ENCODE measurements around the gene PCSK5.

The PCSK5 gene

DNA sequence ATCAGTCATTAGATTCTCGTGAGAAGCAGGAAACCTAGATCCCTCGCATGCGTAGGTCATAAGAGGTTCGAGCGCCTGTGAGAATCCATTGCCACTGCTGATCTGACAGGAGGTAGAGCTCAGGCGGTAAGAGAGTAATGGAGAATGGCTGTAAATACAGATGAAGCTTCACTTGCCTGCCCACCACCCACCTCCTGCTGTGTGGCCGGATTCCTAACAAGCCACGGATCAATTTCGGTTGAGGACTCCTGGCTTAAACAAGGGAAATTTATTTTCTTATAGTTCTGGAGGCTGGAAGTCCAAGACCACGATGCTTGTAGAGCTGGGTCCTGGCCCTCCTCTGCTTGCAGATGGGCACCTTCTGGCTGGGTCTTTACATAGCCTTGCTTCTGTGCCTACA, 200.4 kb downstream of the PCSK5 start:
- Histone ChIP-seq H4K91ac (ENCODE audit: low read length) (no peak overlapping the region), H4K8ac (ENCODE audit: low read length) (no peak overlapping the region), H3K4me1 (ENCODE audit: control insufficient read depth, insufficient read depth, low read depth, low read length) (no peaks in the 10 kb centered on the region), H3K79me1 (replicated peaks; ENCODE audit: low read length, poor library complexity, severe bottlenecking) (no peaks in the 10 kb centered on the region), H2AFZ (ENCODE audit: low read depth, low read length) (no peak overlapping the region), H3K4me2 (ENCODE audit: low read length, poor library complexity, severe bottlenecking) (no peak overlapping the region), H3K14ac (ENCODE audit: low read length in 2 of 2) (no peak overlapping the region), H3K9me3 (ENCODE audit: control insufficient read depth, low read length) (no peaks in the 10 kb centered on the region), H2BK5ac (ENCODE audit: low read depth, low read length, poor library complexity, severe bottlenecking) (no peak overlapping the region), H2BK15ac (ENCODE audit: low read depth, poor library complexity, severe bottlenecking) (no peak overlapping the region), H3K27ac (ENCODE audit: low read length, poor library complexity, severe bottlenecking) (no peak overlapping the region), H2AK5ac (ENCODE audit: low read length, severe bottlenecking) (no peak overlapping the region), H3K4ac (ENCODE audit: low read depth in 1 of 2, low read length in 2 of 2) (no peak overlapping the region), H2BK12ac (ENCODE audit: low read length in 2 of 2) (no peak overlapping the region), H3K36me3 (ENCODE audit: control insufficient read depth in 1 of 2, insufficient read depth in 2 of 2, low read depth in 1 of 2, low read length in 2 of 2) (no peaks in the 10 kb centered on the region), H2BK120ac (ENCODE audit: low read depth, low read length) (no peak overlapping the region), H3K9ac (ENCODE audit: low read length) (no peak overlapping the region), H3K4me3 (ENCODE audit: insufficient read depth in 1 of 2, low read depth in 1 of 2, low read length in 2 of 2) (no peak overlapping the region), H3K27me3 (ENCODE audit: control insufficient read depth in 1 of 2, insufficient read depth in 1 of 2, low read length in 2 of 2) (no peaks in the 10 kb centered on the region), H3K23ac (ENCODE audit: low read length in 2 of 2) (no peak overlapping the region), H3K18ac (ENCODE audit: low read depth in 1 of 2, low read length in 2 of 2) (no peak overlapping the region)
- WGBS, result 84% methylated on average over 10 of the region's 10 CpGs
- no peak for DNase-seq

DNA sequence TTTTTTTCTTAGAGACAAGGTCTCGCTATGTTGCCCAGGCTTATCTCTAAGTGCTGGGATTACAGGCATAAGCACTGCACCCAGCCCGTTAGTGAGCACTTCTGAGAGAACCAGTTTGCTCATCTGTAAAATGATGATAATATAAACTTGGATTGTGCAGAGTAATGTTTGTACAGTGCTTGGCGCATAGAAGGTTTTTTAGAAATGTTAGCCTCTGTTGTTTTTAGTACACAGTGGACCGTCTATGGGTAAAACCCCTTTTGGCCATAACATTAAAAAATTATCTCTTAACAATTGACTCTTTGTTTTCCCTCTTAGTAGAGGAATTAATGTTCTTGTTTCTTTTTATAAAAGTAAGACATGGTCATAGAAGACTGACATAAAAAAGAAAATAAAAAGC, 202.1 kb downstream of the PCSK5 start:
- Histone ChIP-seq H3K18ac (ENCODE audit: low read depth in 1 of 2, low read length in 2 of 2) (no peak overlapping the region), H3K9me3 (ENCODE audit: control insufficient read depth, low read length) (no peaks in the 10 kb centered on the region), H3K27me3 (ENCODE audit: control insufficient read depth in 1 of 2, insufficient read depth in 1 of 2, low read length in 2 of 2) (no peaks in the 10 kb centered on the region), H2AK5ac (ENCODE audit: low read length, severe bottlenecking) (no peak overlapping the region), H3K4me1 (ENCODE audit: control insufficient read depth, insufficient read depth, low read depth, low read length) (no peaks in the 10 kb centered on the region), H2BK120ac (ENCODE audit: low read depth, low read length) (no peak overlapping the region), H3K4me2 (ENCODE audit: low read length, poor library complexity, severe bottlenecking) (no peak overlapping the region), H3K14ac (ENCODE audit: low read length in 2 of 2) (no peak overlapping the region), H4K91ac (ENCODE audit: low read length) (no peak overlapping the region), H2BK12ac (ENCODE audit: low read length in 2 of 2) (no peak overlapping the region), H3K27ac (ENCODE audit: low read length, poor library complexity, severe bottlenecking) (no peak overlapping the region), H3K4ac (ENCODE audit: low read depth in 1 of 2, low read length in 2 of 2) (no peak overlapping the region), H2AFZ (ENCODE audit: low read depth, low read length) (no peak overlapping the region), H4K8ac (ENCODE audit: low read length) (no peak overlapping the region), H3K36me3 (ENCODE audit: control insufficient read depth in 1 of 2, insufficient read depth in 2 of 2, low read depth in 1 of 2, low read length in 2 of 2) (no peaks in the 10 kb centered on the region), H3K9ac (ENCODE audit: low read length) (no peak overlapping the region), H3K4me3 (ENCODE audit: insufficient read depth in 1 of 2, low read depth in 1 of 2, low read length in 2 of 2) (no peak overlapping the region), H2BK15ac (ENCODE audit: low read depth, poor library complexity, severe bottlenecking) (no peak overlapping the region), H2BK5ac (ENCODE audit: low read depth, low read length, poor library complexity, severe bottlenecking) (no peak overlapping the region), H3K79me1 (replicated peaks; ENCODE audit: low read length, poor library complexity, severe bottlenecking) (no peaks in the 10 kb centered on the region), H3K23ac (ENCODE audit: low read length in 2 of 2) (no peak overlapping the region)
- 87% methylated on average over 2 of the region's 4 CpGs for WGBS
- no peak for DNase-seq

DNA sequence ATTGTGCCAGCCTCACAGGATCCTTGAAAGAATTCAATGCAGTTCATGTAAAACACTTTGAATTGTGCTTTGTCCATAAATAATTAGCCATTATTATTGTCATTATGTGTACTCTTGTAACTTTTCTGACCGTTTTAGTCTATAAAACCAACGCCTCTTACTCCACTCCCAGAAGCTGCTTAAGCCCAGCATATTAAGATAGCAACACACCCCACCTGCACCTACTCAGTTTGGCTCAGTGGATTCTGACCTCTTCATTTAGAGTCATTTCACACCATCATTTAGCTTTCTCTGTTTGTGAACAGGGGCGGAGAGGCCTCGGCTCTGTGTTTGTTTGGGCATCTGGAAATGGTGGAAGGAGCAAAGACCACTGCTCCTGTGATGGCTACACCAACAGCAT, 205.1 kb downstream of the PCSK5 start:
- no peaks in the 10 kb centered on the region for H3K36me3 ChIP-seq (ENCODE audit: control insufficient read depth in 1 of 2, insufficient read depth in 2 of 2, low read depth in 1 of 2, low read length in 2 of 2)
- H3K4ac ChIP-seq (ENCODE audit: low read depth in 1 of 2, low read length in 2 of 2), result no peak overlapping the region
- H3K79me1 ChIP-seq (replicated peaks; ENCODE audit: low read length, poor library complexity, severe bottlenecking), result no peaks in the 10 kb centered on the region
- H3K23ac ChIP-seq (ENCODE audit: low read length in 2 of 2), result no peak overlapping the region
- no peak overlapping the region for H3K4me2 ChIP-seq (ENCODE audit: low read length, poor library complexity, severe bottlenecking)
- H3K9ac ChIP-seq (ENCODE audit: low read length), result no peak overlapping the region
- no peak overlapping the region for H3K18ac ChIP-seq (ENCODE audit: low read depth in 1 of 2, low read length in 2 of 2)
- H3K27ac ChIP-seq (ENCODE audit: low read length, poor library complexity, severe bottlenecking), result no peak overlapping the region
- H3K4me1 ChIP-seq (ENCODE audit: control insufficient read depth, insufficient read depth, low read depth, low read length), result no peaks in the 10 kb centered on the region
- H2BK12ac ChIP-seq (ENCODE audit: low read length in 2 of 2), result no peak overlapping the region
- no peak overlapping the region for H3K4me3 ChIP-seq (ENCODE audit: insufficient read depth in 1 of 2, low read depth in 1 of 2, low read length in 2 of 2)
- H4K8ac ChIP-seq (ENCODE audit: low read length), result no peak overlapping the region
- H3K27me3 ChIP-seq (ENCODE audit: control insufficient read depth in 1 of 2, insufficient read depth in 1 of 2, low read length in 2 of 2), result no peaks in the 10 kb centered on the region
- no peak overlapping the region for H2BK120ac ChIP-seq (ENCODE audit: low read depth, low read length)
- no peak overlapping the region for H2AK5ac ChIP-seq (ENCODE audit: low read length, severe bottlenecking)
- DNase-seq, result no peak
- H4K91ac ChIP-seq (ENCODE audit: low read length), result no peak overlapping the region
- no peak overlapping the region for H3K14ac ChIP-seq (ENCODE audit: low read length in 2 of 2)
- no peak overlapping the region for H2BK5ac ChIP-seq (ENCODE audit: low read depth, low read length, poor library complexity, severe bottlenecking)
- H2AFZ ChIP-seq (ENCODE audit: low read depth, low read length), result no peak overlapping the region
- 95% methylated on average over 2 of the region's 4 CpGs for whole genome bisulfite sequencing
- H3K9me3 ChIP-seq (ENCODE audit: control insufficient read depth, low read length), result no peaks in the 10 kb centered on the region
- H2BK15ac ChIP-seq (ENCODE audit: low read depth, poor library complexity, severe bottlenecking), result no peak overlapping the region

DNA sequence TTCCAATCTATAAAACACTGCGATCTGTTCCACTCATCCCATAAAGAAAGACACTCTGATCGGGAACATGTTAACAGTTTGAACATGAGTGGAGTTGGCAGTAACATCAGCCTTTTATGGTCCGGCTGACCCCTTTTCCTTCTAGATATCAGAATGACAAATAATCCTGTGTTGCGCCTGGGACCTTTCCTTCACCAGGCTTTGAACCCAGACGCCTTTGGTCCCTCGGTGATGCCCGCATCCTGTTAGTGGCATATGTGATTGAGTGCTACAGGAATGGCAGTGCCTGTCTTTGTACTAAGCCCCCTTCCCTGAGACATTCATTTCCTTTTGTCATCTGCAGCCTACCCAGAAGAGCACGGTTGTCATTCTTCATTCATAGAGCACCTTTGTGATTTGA, 209.0 kb downstream of the PCSK5 start:
- H2BK5ac ChIP-seq (ENCODE audit: low read depth, low read length, poor library complexity, severe bottlenecking), result no peak overlapping the region
- no peaks in the 10 kb centered on the region for H3K4me1 ChIP-seq (ENCODE audit: control insufficient read depth, insufficient read depth, low read depth, low read length)
- H3K79me1 ChIP-seq (replicated peaks; ENCODE audit: low read length, poor library complexity, severe bottlenecking), result no peaks in the 10 kb centered on the region
- no peaks in the 10 kb centered on the region for H3K9me3 ChIP-seq (ENCODE audit: control insufficient read depth, low read length)
- whole genome bisulfite sequencing, result 88% methylated on average over 6 of the region's 8 CpGs
- no peak overlapping the region for H3K27ac ChIP-seq (ENCODE audit: low read length, poor library complexity, severe bottlenecking)
- no peak overlapping the region for H2BK15ac ChIP-seq (ENCODE audit: low read depth, poor library complexity, severe bottlenecking)
- H3K14ac ChIP-seq (ENCODE audit: low read length in 2 of 2), result no peak overlapping the region
- H3K23ac ChIP-seq (ENCODE audit: low read length in 2 of 2), result no peak overlapping the region
- H3K18ac ChIP-seq (ENCODE audit: low read depth in 1 of 2, low read length in 2 of 2), result no peak overlapping the region
- no peak overlapping the region for H2AFZ ChIP-seq (ENCODE audit: low read depth, low read length)
- H3K27me3 ChIP-seq (ENCODE audit: control insufficient read depth in 1 of 2, insufficient read depth in 1 of 2, low read length in 2 of 2), result no peaks in the 10 kb centered on the region
- no peak overlapping the region for H3K4me2 ChIP-seq (ENCODE audit: low read length, poor library complexity, severe bottlenecking)
- no peak overlapping the region for H2BK12ac ChIP-seq (ENCODE audit: low read length in 2 of 2)
- H3K4me3 ChIP-seq (ENCODE audit: insufficient read depth in 1 of 2, low read depth in 1 of 2, low read length in 2 of 2), result no peak overlapping the region
- H3K36me3 ChIP-seq (ENCODE audit: control insufficient read depth in 1 of 2, insufficient read depth in 2 of 2, low read depth in 1 of 2, low read length in 2 of 2), result no peaks in the 10 kb centered on the region
- no peak for DNase-seq
- H2BK120ac ChIP-seq (ENCODE audit: low read depth, low read length), result no peak overlapping the region
- no peak overlapping the region for H2AK5ac ChIP-seq (ENCODE audit: low read length, severe bottlenecking)
- no peak overlapping the region for H3K4ac ChIP-seq (ENCODE audit: low read depth in 1 of 2, low read length in 2 of 2)
- H3K9ac ChIP-seq (ENCODE audit: low read length), result no peak overlapping the region
- H4K91ac ChIP-seq (ENCODE audit: low read length), result no peak overlapping the region
- H4K8ac ChIP-seq (ENCODE audit: low read length), result no peak overlapping the region
